Omental fat pad (tissue), 4 donors: ENCODE data around the gene KCNMB1. TPM values are rescaled to one million over a fixed set of nuclear protein-coding genes. Genes with fewer than 3 reads are reported as not detected.

ENCODE experiments used
- ATAC-seq: fragments of 150-250 bp; one replicate; pipeline ENCODE4 v1.9.1; 2016; ENCODE audit warnings: mild to moderate bottlenecking, moderate library complexity; ENCODE audit not compliant: low FRiP score
- DNase-seq: peaks from one replicate; pipeline ENCODE4 v3.0.0-alpha.2; 2019; ENCODE audit warnings: low spot score
- CTCF ChIP-seq, 3 donors: fragments of 450-650 bp; IDR thresholded peaks; one replicate each; pipeline ENCODE4 v1.5.1; 2016 to 2017; ENCODE audit warnings: antibody characterized with exemption in 3 of 3, mild to moderate bottlenecking in 3 of 3, moderate library complexity in 2 of 3
- total RNA-seq, 4 donors: library from RNA; depleted of rRNA; stranded (reverse); fragments of >200 nt; gene quantifications; one replicate each; pipeline ENCODE4 v1.1.0, GENCODE V29; 2016

The KCNMB1 gene
- total RNA-seq, 4 donors from 2014 or later = 0.19 to 1.9 (median 0.46) TPM

DNA sequence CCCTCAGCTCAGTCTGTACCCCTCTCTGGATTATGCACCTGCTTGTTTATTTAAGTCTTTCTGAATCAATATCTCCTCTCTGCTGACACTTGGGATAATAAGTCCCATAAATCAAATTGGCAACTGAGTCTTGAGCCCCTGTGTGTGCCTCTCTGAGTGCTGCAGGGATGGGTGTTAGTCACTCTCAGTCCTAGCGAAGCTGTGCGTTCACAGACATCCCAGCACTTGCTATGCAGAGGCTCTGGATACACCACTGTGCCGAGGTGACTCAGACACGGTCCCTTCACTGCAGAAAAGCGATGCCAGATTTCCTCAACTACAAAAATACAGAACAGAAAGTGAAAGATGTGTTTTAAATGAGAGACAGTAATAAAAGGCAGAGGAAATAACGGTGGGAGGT lies 4.1 kb upstream of the KCNMB1 start:
- ATAC-seq = no peak
- TF ChIP-seq CTCF (IDR thresholded peaks at IDR 0.05) = no peak
- DNase-seq = no peak

GRCh38 chr5:170390472-170390871 lies 1.3 kb upstream of the KCNMB1 start:
- ATAC-seq (no peak), DNase-seq (no peak)
- no peak for TF ChIP-seq CTCF (IDR thresholded peaks at IDR 0.05)

DNA sequence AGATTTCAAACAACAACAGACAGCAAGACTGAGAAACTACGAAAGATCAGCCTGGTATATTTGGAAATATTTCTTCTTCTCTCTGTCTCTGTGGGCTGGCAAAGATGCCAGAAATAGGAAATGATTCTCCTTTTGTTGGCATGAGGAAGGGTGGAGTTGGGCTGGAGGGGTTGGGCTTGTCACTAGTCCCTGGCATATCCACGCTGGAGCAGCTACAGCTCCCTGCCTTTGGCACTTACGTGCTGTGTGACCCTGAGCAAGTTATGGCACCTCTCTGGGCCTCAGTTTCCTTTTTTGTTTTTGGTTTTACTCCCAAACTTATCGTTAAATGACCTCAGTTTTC lies 354 bp upstream of the KCNMB1 start:
- TF ChIP-seq CTCF (IDR thresholded peaks at IDR 0.05) = no peak
- no peak for DNase-seq
- no peak for ATAC-seq

DNA sequence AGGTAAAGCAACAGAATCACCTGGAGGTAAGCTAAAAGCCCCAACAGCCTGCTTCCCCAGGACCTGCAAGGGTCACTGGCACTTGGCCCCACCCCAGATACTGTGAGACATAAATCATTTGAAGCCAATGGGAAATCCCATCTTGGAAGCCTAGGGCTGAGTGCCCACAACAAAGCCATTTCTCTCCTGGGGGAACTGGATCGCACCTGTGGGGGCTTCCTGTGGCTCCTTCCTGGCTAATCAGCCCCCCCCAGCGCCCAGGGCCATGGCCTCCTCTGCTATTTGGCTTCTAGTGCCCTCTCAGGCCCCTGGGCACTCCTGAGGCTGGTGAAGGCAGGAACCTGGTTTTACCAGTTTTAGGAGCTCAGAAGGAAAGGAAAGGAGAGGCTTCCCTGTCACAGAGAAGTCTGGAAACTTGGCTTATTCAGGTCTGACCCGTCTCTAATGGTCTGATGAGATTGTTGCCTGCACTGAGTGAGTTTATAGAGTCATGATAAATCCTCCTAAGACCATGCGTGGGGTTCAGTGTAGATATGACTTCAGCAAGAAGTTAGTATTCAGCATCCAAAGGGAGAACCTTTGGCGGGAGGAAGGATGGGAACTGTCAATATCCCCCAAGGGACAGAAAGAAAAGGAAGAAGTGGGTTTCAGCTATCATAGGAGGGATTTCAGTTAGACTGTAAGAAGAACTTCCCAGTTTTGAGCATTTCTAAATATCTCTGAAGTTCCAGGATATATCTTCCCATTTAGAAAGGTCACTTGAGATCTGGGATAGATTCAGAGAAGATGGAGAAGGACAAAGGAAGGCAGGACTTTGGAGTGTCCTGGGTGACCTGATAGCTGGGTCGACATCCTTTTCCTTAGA lies 1.2 kb downstream of the KCNMB1 start:
- ATAC-seq (no peak), DNase-seq (no peak)
- TF ChIP-seq CTCF (IDR thresholded peaks at IDR 0.05) = no peak

DNA sequence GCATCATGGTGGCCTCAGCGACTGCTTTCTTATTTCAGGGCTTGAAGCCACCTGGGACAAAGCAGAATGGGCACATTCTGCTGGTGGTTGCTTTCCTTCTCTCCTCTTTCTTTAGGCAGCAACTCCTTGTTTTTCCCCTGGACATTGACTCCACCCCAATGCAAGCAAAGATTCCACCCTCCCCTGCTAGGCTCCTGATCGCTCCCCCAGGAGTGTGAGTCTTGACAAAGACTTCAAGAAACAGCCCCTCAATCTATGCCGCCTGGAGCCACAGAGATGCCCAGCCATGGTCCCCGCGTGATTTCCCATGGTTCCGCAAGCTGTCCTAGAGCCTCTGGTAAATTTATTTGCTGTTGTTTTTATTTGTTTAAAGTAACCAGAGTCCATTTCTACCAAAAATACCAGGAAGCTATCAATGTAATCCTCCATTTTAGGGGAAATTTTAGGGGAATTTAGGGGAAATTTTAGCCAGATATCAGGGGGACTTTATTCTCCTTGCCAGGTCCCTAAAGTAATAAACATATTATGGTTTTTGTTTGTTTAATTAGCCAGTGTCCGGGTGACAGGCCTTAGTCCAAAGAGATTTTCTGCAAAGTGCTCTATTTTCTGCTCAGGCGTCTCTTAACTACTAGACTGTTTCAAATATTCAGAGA lies 2.3 kb downstream of the KCNMB1 start:
- DNase-seq = no peak
- TF ChIP-seq CTCF (IDR thresholded peaks at IDR 0.05) = no peak
- ATAC-seq = no peak

DNA sequence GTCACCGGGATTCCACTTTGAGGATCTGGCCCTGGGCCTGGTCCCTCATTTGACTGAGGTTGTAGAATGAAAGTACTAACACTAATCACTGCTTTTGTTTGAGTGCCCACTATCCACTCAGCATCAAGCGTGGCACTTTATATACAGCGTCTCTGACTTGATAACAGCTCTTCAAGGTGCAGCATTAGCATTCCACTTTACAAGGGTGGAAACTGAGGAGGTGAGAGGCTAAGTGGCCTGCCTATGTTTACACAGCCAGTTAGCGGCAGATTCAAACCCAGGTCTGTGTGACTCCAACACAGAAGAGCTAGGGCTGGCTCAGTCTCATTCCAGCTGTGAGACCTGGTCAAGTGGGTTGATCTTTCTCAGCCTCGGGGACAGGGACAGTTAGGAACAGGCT lies 5.9 kb downstream of the KCNMB1 start:
- ATAC-seq (no peak), DNase-seq (no peak)
- no peak for TF ChIP-seq CTCF (IDR thresholded peaks at IDR 0.05)

GRCh38 chr5:170382790-170383189 lies 6.4 kb downstream of the KCNMB1 start:
- no peak for TF ChIP-seq CTCF (IDR thresholded peaks at IDR 0.05)
- no peak for ATAC-seq
- DNase-seq = no peak
